Measurements from ENCODE around the gene HEBP2. TPM values are rescaled to one million over a fixed set of nuclear protein-coding genes. Genes with fewer than 3 reads are reported as not detected.

The HEBP2 gene
- total RNA-seq, 6 experiments from 2014 or later, result 37.3 to 69.2 (median 53.0) TPM

- TF ChIP-seq CTCF (IDR thresholded peaks at IDR 0.05) (no peak), POLR2A (IDR thresholded peaks at IDR 0.05) (no peak)
- no peak for DNase-seq
- Histone ChIP-seq H3K9me3 (no peaks in the 10 kb centered on the region), H3K27ac (no peak overlapping the region), H3K4me3 (no peak overlapping the region), H3K36me3 (no peaks in the 10 kb centered on the region), H3K27me3 (no peaks in the 10 kb centered on the region), H3K4me1 (peaks cover 0 to 14% (median 4%) of the 10 kb centered on the region in 4 donors)
- intact Hi-C loops (cut with DNase I), result no loop called here
- whole genome bisulfite sequencing (ENCODE audit: insufficient coverage, low coverage, low lambda C conversion rate, missing lambda C conversion rate), result 90% methylated on average over 3 of the region's 5 CpGs
- ATAC-seq, result no peak
These were observed 14.5 kb upstream of the HEBP2 start for GRCh38 chr6:138389551-138389950.

- Histone ChIP-seq H3K36me3 (no peaks in the 10 kb centered on the region), H3K27ac (no peak overlapping the region), H3K4me3 (no peak overlapping the region), H3K9me3 (no peaks in the 10 kb centered on the region), H3K4me1 (no peaks in the 10 kb centered on the region), H3K27me3 (no peaks in the 10 kb centered on the region)
- WGBS (ENCODE audit: insufficient coverage, low coverage, low lambda C conversion rate, missing lambda C conversion rate), result 54% methylated on average over 5 of the region's 5 CpGs
- DNase-seq (no peak), ATAC-seq (no peak)
- intact Hi-C loops (cut with DNase I), result no loop called here
- no peak for TF ChIP-seq POLR2A (IDR thresholded peaks at IDR 0.05)
- no peak for TF ChIP-seq CTCF (IDR thresholded peaks at IDR 0.05)
These were observed 9.9 kb upstream of the HEBP2 start for GRCh38 chr6:138393871-138394783.

GRCh38 chr6:138396709-138397108 is 7.3 kb upstream of the HEBP2 start:
- ATAC-seq (no peak), DNase-seq (no peak)
- WGBS (ENCODE audit: insufficient coverage, low coverage, low lambda C conversion rate, missing lambda C conversion rate), result 78% methylated on average over 5 of the region's 5 CpGs
- H3K36me3 ChIP-seq, result no peaks in the 10 kb centered on the region
- TF ChIP-seq POLR2A (IDR thresholded peaks at IDR 0.05), result no peak
- H3K4me3 ChIP-seq, result no peak overlapping the region
- H3K4me1 ChIP-seq, result no peaks in the 10 kb centered on the region
- no peaks in the 10 kb centered on the region for H3K9me3 ChIP-seq
- H3K27me3 ChIP-seq, result no peaks in the 10 kb centered on the region
- no peak overlapping the region for H3K27ac ChIP-seq
- intact Hi-C loops (cut with DNase I), result no loop called here

GRCh38 chr6:138397128-138398122 is 6.6 kb upstream of the HEBP2 start:
- Histone ChIP-seq H3K9me3 (no peaks in the 10 kb centered on the region), H3K4me1 (no peaks in the 10 kb centered on the region), H3K36me3 (no peaks in the 10 kb centered on the region), H3K4me3 (no peak overlapping the region), H3K27me3 (no peaks in the 10 kb centered on the region), H3K27ac (no peak overlapping the region)
- WGBS (ENCODE audit: insufficient coverage, low coverage, low lambda C conversion rate, missing lambda C conversion rate), result 78% methylated on average over 8 of the region's 8 CpGs
- no peak for ATAC-seq
- intact Hi-C loops (cut with DNase I), result no loop called here
- no peak for TF ChIP-seq POLR2A (IDR thresholded peaks at IDR 0.05)
- DNase-seq, result no peak

GRCh38 chr6:138400326-138400725 is 3.7 kb upstream of the HEBP2 start:
- DNase-seq (no peak), ATAC-seq (no peak)
- Histone ChIP-seq H3K4me3 (no peak overlapping the region), H3K27me3 (no peaks in the 10 kb centered on the region), H3K36me3 (no peaks in the 10 kb centered on the region), H3K27ac (no peak overlapping the region), H3K9me3 (no peaks in the 10 kb centered on the region), H3K4me1 (peaks cover 0 to under 1% (median 0%) of the 10 kb centered on the region in 4 donors)
- intact Hi-C loops (cut with DNase I), result loop anchor here in 1 of 2 donors (10.0 kb wide), 1 partner anchor 106 kb away; no protein-coding TSS in a partner anchor
- 80% methylated on average over 3 of the region's 3 CpGs for WGBS (ENCODE audit: insufficient coverage, low coverage, low lambda C conversion rate, missing lambda C conversion rate)
- TF ChIP-seq CTCF (IDR thresholded peaks at IDR 0.05), result no peak
- TF ChIP-seq POLR2A (IDR thresholded peaks at IDR 0.05), result no peak

Measured in right lobe of liver (tissue), 6 donors.